ENCODE measurements around the gene GFRAL. TPM values are rescaled to one million over a fixed set of nuclear protein-coding genes. Genes with fewer than 3 reads are reported as not detected.

GFRAL gene
- total RNA-seq, 4 donors from 2014 or later = not detected

DNA sequence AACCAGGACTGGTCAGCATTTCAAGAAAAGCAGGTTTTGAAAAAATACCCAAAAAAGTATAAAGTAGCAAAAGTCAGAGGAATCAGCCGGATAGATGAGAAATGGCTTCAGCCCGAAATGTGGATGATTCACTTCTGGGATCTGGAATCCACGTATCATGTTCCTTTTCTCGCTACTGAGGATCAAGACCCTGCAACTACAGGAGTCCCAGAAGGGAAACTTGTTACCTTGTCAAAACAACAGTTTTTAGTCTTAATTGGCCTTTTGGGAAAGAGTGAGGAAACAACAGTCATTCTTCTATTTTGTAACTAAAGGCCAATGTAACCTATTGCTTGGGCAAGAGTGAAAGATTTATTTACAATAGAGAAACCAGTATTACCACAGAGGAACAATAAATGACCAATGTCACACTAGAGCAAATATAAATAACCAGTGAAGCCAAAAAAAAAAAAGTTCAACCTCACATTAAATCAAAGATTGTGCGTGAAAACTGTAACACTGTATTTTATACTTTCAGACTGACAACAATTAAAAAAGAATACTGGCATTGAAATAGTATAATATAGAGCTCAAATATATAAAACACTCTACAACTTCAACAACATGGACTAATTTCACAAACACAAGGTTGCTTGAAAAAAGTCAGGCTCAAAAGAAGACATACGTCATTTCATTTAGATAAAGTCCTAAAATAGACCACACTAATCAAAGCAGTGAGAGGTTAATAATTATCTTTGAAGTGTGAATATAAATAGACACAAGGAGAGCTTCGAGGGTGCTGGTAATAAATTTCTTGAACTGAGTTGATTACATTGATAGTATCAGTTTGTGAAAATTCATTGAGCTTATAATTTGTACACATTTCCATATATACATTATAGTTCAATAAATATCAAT lies 116.2 kb downstream of the GFRAL start:
- no peak overlapping the region for H3K4me3 ChIP-seq
- intact Hi-C loops (cut with DNase I; ENCODE audit: low total_unique reads) = no loop called here
- no peak overlapping the region for H3K27ac ChIP-seq
- H3K27me3 ChIP-seq = no peaks in the 10 kb centered on the region
- no peaks in the 10 kb centered on the region for H3K36me3 ChIP-seq
- no peak for DNase-seq
- no peaks in the 10 kb centered on the region for H3K9me3 ChIP-seq
- no peaks in the 10 kb centered on the region for H3K4me1 ChIP-seq
- no peak for TF ChIP-seq POLR2A (IDR thresholded peaks at IDR 0.05)
- TF ChIP-seq, protein P1, sequence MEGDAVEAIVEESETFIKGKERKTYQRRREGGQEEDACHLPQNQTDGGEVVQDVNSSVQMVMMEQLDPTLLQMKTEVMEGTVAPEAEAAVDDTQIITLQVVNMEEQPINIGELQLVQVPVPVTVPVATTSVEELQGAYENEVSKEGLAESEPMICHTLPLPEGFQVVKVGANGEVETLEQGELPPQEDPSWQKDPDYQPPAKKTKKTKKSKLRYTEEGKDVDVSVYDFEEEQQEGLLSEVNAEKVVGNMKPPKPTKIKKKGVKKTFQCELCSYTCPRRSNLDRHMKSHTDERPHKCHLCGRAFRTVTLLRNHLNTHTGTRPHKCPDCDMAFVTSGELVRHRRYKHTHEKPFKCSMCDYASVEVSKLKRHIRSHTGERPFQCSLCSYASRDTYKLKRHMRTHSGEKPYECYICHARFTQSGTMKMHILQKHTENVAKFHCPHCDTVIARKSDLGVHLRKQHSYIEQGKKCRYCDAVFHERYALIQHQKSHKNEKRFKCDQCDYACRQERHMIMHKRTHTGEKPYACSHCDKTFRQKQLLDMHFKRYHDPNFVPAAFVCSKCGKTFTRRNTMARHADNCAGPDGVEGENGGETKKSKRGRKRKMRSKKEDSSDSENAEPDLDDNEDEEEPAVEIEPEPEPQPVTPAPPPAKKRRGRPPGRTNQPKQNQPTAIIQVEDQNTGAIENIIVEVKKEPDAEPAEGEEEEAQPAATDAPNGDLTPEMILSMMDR (IDR thresholded peaks at IDR 0.05) = no peak

DNA sequence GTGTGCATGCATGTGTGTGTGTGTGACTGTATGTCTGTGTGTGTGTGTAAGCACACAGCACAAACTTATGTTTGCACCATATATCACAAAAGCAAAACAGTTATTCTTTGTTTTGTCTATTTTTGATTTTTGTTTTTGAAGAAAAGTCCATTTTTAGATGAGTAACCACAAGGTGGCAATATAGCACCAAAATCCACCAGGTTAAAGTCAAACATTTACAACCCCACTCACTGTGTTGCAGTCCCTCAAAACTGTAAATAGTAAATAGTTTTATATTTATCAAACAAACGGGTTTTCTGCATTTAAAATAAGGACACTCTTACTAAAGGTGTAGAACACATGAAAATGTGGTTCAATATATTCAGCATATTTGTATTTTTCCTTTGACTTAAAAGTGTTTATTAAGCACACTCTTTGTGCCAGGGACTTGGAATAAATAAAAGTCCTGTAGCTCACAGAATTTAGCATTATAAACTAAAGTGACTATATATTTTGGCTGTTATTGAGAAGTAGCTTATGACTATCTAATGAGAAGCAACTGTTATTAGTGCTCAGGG lies 118.5 kb downstream of the GFRAL start:
- Histone ChIP-seq H3K27ac (no peak overlapping the region), H3K36me3 (no peaks in the 10 kb centered on the region), H3K4me3 (no peak overlapping the region), H3K9me3 (no peaks in the 10 kb centered on the region), H3K27me3 (no peaks in the 10 kb centered on the region), H3K4me1 (no peaks in the 10 kb centered on the region)
- no peak for DNase-seq
- TF ChIP-seq, protein P1 (IDR thresholded peaks at IDR 0.05) = peak; percentile 19 to 36 (median 30)
- no peak for TF ChIP-seq POLR2A (IDR thresholded peaks at IDR 0.05)
- intact Hi-C loops (cut with DNase I; ENCODE audit: low total_unique reads) = no loop called here

DNA sequence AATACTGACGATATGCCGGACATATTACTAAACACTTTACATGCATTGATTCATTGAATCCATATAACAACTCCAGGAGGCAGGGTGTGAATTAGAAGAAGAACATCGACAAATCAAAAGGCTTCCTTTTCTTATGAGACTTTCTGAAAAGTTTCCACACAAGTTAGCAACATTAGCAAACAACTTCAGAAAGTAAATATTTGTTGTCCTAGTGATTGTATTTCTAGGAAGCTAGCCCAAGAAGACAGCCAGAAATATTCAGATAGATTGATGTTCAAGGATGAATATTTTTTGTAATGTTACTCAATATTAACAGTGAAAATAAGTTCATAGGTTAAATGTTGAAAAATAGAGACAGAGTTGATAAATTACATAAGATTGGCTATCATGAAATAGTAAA lies 120.6 kb downstream of the GFRAL start:
- Histone ChIP-seq H3K9me3 (no peaks in the 10 kb centered on the region), H3K36me3 (no peaks in the 10 kb centered on the region), H3K27me3 (no peaks in the 10 kb centered on the region), H3K4me1 (no peaks in the 10 kb centered on the region), H3K4me3 (no peak overlapping the region), H3K27ac (no peak overlapping the region)
- intact Hi-C loops (cut with DNase I; ENCODE audit: low total_unique reads) = no loop called here
- TF ChIP-seq, protein P1 (IDR thresholded peaks at IDR 0.05) = no peak
- TF ChIP-seq POLR2A (IDR thresholded peaks at IDR 0.05) = no peak
- DNase-seq = no peak

DNA sequence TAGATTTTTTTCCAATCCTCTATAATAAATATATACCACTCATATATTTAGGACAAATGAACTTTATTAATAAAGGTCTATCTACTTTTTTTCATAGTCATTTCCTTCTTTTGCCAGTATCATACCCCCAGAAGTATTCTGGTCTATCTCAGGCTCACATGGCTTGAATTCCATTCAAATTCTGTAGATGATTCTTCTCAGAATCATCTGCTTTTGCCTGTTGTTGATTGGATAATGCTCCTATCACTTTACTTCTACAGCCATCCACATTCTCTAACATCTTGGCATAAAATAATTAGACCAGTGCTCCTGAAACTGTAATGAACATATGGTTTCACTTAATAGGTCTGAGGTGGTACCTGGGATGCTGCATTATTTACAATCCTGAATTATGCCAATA lies 121.2 kb downstream of the GFRAL start:
- no peak for DNase-seq
- Histone ChIP-seq H3K9me3 (no peaks in the 10 kb centered on the region), H3K27ac (no peak overlapping the region), H3K4me3 (no peak overlapping the region), H3K36me3 (no peaks in the 10 kb centered on the region), H3K27me3 (no peaks in the 10 kb centered on the region), H3K4me1 (no peaks in the 10 kb centered on the region)
- intact Hi-C loops (cut with DNase I; ENCODE audit: low total_unique reads) = no loop called here
- no peak for TF ChIP-seq POLR2A (IDR thresholded peaks at IDR 0.05)
- TF ChIP-seq, protein P1 (IDR thresholded peaks at IDR 0.05) = no peak

DNA sequence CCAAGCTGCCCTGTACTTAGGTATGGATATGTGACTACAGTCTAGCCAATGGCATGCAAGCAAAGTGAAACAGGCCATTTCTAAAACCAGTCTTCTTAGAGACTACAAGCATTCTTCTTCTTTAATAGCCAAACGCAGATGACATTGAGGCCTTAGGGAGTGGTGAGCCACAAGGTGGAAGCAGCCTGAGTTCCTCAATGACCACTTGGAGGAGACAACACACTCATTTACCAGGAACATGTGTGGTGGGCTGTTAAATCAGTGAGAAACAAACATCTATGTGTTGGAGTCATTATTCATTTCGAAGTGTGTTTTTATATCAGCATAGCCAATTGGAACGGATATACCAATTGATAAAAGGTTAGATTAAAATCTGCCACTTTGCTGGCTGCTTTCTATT lies 122.0 kb downstream of the GFRAL start:
- H3K36me3 ChIP-seq = no peaks in the 10 kb centered on the region
- no peaks in the 10 kb centered on the region for H3K27me3 ChIP-seq
- no peaks in the 10 kb centered on the region for H3K9me3 ChIP-seq
- no peaks in the 10 kb centered on the region for H3K4me1 ChIP-seq
- no peak for DNase-seq
- no peak overlapping the region for H3K4me3 ChIP-seq
- TF ChIP-seq, protein P1 (IDR thresholded peaks at IDR 0.05) = no peak
- no peak for TF ChIP-seq POLR2A (IDR thresholded peaks at IDR 0.05)
- intact Hi-C loops (cut with DNase I; ENCODE audit: low total_unique reads) = no loop called here
- H3K27ac ChIP-seq = no peak overlapping the region
